NCI-H146 (cell line): ENCODE results near the gene AGFG2.
"Not testable (repeated sequence)": the region's sequence is repeated elsewhere in the genome, so short reads cannot be mapped to it uniquely, and the experiment has no call there.

Experiments used
- DNase-seq: peaks from one replicate; lab custom pipeline; 2025; lab: John Stamatoyannopoulos, UW

The AGFG2 gene

DNA sequence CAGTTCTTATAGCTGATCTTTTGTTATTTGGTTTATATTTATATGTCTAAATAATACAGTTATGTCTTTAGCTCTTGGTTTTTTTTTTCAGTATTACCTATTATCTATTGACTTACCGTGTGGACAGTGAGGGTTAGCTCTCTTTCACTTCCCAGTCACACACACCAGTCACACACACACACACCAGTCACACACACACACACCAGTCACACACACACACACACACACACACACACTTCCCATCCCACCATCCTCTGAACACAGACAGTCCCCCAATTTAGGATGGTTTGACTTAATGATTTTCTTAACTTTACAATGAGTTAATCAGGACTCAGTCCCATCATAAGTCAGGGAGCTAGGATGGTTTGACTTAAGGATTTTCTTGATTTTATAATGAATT lies 18.9 kb upstream of the AGFG2 start:
- no peak for DNase-seq

DNA sequence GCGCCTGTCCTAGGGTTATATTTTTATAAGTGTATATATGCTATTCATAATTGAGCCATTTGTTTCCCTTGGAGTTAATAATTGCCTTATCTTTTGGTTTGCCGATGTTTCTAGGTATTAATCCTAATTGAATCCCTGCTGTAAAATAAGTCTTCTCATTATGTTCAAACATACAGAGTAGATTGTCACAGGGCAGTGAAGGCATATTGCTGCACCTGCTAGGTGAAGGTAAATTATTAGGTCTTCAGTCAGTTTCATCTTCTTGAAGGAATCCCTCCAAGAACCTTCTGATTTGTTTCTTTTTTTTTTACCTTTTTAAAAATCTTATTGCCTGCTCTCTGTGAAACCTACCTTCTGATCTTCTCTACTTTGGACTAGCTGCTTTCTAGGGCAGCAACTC lies 17.9 kb upstream of the AGFG2 start:
- peak; percentile 34 for DNase-seq

- not testable (repeated sequence) for DNase-seq
Observed at GRCh38 chr7:100521909-100522593, 17.0 kb upstream of the AGFG2 start.

DNA sequence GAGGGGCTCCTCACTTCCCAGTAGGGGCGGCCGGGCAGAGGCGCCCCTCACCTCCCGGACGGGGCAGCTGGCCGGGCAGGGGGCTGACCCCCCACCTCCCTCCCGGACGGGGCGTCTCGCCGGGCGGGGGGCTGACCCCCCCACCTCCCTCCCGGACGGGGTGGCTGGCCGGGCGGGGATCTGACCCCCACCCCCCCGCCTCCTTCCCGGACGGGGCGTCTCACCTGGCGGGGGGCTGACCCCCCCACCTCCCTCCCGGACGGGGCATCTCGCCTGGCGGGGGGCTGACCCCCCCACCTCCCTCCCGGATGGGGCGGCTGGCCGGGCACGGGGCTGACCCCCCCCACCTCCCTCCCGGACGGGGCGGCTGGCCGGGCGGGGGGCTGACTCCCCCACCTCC lies 15.8 kb upstream of the AGFG2 start:
- not testable (repeated sequence) for DNase-seq

DNA sequence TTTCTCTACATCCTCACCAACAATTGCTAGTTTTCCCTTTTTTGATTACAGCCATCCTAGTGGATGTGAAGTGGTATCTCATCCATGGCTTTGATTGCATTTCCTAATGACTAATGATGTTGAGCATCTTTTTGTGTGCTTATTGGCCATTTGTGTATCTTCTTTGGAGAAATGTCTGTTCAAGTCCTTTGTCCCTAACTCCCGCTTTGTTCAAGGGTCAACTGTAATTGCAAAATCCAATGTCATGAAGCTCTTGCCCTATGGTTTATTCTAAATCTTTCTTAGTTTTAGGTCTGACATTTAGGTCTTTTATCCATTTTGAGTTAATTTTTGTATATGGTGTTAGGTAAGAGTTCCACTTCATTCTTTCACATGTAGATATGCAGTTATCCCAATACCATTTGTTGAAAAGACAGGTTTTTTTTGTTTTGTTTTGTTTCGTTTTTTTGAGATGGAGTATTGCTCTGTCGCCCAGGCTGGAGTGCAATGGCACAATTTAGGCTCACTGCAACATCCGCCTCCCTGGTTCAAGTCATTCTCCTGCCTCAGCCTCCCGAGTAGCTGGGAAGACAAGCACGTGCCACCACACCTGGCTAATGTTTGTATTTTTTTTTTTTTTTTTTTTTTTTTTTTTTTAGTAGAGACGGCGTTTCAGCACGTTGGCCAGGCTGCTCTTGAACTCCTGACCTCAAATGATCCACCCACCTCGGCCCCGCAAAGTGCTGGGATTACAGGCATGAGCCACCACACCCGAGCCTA lies 10.7 kb upstream of the AGFG2 start:
- DNase-seq: not testable (repeated sequence)

DNA sequence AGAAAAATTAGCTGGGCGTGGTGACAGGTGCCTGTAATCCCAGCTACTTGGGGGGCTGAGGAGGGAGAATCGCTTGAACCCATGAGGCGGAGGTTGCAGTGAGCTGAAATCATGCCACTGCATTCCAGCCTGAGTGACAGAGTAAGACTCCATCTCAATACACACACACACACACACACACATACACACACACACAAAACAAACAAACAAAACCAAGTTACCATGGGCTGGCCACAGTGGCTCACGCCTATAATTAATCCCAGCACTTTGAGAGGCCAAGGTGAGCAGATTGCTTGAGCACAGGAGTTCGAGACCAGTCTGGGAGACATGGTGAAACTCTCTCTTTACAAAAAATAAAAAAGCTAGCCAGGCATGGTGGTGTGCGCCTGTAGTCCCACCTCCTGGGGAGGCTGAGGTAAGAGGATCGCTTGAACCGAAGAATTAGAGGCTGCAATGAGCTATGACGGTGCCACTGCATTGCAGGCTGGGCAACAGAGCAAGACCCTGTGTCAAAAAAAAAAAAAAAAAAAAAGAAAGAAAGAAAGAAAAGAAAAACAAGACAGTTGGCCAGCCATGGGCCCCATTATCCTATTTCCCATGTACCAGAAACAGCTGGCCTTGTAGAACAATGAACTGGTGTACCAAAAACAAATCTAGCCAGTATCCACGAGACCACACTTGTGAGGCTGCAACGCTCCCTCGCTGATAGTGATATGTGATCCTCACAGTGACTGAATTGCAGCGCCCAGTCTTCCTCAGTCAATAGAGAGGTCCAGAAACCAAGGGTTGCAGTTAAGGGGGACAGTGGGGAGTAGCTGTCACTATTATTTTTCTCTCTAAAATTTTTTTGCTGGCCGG lies 6.6 kb upstream of the AGFG2 start:
- DNase-seq: no peak

- not testable (repeated sequence) for DNase-seq
Observed at GRCh38 chr7:100535982-100536381, 3.0 kb upstream of the AGFG2 start.

DNA sequence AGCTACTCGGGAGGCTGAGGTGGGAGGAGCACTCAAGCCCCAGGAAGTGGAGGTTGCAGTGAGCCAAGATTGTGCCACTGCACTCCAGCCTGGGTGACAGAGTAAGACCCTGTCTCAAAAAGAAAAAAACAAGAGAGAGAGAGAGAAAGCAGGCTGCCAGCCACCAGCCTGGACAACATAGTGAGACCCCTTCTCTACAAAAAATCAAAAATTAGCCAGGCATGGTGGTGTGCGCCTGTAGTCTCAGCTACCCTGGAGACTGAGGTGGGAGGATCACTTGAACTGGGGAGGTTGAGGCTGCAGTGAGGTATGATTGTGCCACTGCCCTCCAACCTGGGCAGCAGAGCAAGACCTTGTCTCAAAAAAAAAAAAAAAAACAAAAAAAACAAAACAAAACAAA lies 2.3 kb upstream of the AGFG2 start:
- not testable (repeated sequence) for DNase-seq

DNA sequence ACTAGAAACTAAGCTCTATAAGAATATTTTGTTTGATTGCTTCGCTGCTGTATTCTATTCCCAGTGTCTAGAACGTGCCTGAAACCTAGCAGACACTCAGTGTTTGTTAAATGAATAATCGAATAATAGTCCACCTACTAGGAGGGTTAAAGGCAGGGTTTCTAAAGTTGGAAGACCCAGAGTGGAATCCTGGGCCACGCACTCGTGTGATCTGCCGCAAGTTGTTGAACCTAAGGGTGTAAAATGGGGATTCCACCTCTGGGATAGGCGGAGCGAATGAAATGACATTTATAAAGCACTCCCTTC lies 702 bp upstream of the AGFG2 start:
- DNase-seq: no peak

GRCh38 chr7:100539436-100540006 lies 518 bp downstream of the AGFG2 start:
- DNase-seq: peak; percentile 66

GRCh38 chr7:100540073-100540723 lies 1.2 kb downstream of the AGFG2 start:
- no peak for DNase-seq

- not testable (repeated sequence) for DNase-seq
Observed at GRCh38 chr7:100541309-100541708, 2.3 kb downstream of the AGFG2 start.

DNA sequence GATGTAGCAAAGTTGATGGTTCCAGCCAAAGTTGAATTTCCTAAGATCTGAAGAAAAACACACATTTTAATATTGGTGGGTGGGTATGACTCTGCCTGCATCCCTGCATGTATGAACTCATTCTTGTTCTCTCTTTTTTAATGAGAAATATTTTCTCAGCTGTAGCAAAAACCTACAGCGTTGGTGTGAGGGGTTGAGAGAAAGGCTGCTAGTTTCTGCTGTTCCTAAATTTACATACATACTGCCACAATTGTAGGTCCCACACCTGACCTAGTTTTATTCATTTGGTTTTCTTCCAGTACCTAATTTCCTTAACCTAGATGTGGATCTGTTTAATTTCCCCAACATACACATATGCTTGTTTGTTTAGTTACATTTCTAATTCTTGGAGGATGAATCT lies 4.6 kb downstream of the AGFG2 start:
- no peak for DNase-seq

- DNase-seq: no peak
Observed at GRCh38 chr7:100544386-100544785, 5.4 kb downstream of the AGFG2 start.

- DNase-seq: no peak
Observed at GRCh38 chr7:100544967-100545359, 6.0 kb downstream of the AGFG2 start.

DNA sequence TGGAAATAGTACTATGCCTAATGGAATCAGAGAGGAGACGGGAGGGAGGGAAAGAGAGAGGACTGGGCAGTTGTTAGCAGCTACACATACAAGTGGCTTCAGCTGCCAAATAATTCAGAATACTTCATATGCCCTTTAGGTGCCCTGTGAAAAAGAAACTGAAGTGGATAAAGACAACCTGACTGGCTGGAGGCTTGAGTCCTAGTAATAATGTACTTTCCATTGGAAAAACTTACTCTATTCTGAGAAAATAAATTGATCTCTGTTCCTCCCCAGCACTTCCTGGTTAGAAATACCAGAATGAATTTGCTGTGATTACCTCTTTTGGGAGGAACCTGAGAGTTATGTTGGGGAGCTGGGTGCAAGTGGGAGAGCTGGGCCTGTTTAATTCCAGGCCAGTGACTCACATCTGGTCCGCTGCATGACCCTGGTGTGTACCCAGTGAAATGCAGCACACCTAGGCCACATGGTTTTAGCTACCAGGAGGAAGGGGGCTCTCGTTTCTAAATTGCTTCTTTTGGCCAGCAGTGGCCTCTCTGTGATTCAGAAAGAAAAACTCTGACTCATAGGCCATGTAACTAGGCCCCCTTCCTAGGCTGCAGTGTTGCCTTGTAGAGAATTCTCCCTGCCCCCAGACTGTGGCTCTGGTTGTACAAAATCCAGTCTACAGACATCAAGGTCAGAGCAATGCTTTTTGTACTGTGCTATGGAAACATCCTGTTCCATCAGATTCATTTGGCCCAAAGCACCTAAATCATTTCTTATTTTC lies 6.5 kb downstream of the AGFG2 start:
- DNase-seq: no peak

DNA sequence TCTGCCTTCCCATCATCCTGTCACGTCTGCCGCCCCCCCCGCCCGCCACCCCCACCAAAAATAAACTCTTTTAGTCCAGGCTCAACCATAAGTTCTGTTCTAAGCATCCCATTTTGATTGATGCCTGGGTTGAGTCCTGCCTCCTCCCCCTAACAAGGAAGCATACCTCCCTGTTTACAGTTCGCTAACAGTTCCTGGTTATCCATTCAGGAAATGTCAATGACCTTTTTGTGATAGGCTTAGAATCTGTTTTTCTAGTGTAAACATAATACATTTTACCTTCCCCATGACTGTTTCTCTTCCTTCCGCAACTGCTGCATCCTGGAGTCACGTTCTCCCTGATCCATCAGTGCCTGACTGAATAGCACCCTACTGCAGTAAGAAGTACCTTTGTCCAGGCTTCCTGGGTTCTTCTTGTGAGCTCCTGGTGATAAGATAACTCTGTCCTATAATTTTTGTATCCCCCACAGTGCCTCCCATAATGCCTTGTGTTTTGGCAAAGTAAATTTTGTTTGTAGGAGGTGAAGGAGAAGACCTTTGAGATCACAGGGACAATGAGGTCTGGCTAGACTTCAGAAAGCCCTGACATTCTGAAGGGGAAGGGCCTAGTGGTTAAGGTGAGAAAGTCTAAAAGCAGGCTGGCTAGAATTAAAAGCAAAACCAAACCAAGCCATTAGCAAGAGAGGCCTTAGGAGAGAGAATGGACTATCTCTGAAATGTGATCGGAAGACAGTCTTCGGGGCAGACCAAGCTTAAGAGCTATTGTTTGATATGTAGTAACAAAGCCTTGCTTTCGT lies 7.3 kb downstream of the AGFG2 start:
- peak; percentile 20 for DNase-seq

GRCh38 chr7:100546926-100547800 lies 8.2 kb downstream of the AGFG2 start:
- DNase-seq: peak; percentile 55

DNA sequence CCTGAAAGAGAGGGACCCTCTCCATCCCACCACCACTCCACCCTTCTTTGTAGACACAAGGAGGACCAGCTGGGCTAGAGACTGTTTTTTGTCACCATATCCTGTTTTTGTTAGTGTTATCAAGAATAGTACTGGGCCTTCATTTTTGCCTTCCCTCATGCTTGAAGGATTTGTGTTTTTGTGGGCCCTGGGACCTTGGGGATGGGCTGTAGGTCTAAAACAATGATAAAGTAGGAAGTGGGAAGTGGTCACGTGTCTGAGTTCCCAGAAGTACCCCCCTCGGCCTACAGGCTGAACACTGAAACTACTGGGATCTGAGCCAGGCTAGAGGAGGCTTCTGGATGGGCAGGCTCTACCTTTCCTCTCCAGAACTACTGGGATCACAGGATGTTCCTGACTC lies 8.9 kb downstream of the AGFG2 start:
- no peak for DNase-seq
